Measurements from ENCODE around the gene PARN.

DNA sequence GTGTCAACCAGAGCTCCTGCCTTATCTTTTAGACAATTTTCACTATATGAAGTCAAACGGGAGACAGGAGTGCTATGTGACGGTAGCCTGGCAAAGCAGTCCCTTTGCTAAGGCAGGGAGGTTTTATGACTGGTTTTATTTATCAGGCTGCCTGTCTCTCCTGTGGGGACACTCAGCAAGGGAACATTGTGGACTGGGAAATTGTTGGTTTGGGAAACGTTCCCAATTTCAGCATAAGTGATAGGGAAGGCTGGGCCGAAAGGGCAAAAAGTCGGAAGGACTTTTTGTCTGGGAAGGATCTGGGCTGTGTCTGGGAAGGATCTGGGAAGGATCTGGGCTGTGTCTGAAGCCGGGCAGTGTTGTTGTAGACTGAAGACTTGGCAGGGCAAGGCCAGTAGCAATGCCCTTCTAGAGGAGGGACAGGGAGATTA, 211.2 kb downstream of the PARN start:
- TF ChIP-seq, protein P1, sequence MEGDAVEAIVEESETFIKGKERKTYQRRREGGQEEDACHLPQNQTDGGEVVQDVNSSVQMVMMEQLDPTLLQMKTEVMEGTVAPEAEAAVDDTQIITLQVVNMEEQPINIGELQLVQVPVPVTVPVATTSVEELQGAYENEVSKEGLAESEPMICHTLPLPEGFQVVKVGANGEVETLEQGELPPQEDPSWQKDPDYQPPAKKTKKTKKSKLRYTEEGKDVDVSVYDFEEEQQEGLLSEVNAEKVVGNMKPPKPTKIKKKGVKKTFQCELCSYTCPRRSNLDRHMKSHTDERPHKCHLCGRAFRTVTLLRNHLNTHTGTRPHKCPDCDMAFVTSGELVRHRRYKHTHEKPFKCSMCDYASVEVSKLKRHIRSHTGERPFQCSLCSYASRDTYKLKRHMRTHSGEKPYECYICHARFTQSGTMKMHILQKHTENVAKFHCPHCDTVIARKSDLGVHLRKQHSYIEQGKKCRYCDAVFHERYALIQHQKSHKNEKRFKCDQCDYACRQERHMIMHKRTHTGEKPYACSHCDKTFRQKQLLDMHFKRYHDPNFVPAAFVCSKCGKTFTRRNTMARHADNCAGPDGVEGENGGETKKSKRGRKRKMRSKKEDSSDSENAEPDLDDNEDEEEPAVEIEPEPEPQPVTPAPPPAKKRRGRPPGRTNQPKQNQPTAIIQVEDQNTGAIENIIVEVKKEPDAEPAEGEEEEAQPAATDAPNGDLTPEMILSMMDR (IDR thresholded peaks at IDR 0.05) = no peak
- no peak for TF ChIP-seq POLR2A (IDR thresholded peaks at IDR 0.05)
